ENCODE data around the gene HMCN2. TPM values are rescaled to one million over a fixed set of nuclear protein-coding genes. Genes with fewer than 3 reads are reported as not detected.

The HMCN2 gene
- total and polyA plus RNA-seq, 2 of the 4 experiments (the other 2 are of a cell fraction): 0.02 TPM; not detected in 1

- intact Hi-C loops (cut with micrococcal nuclease): no loop called here
- Histone ChIP-seq H3K4ac (ENCODE audit: low read depth, low read length) (no peak overlapping the region), H3K4me2 (ENCODE audit: low read depth, low read length) (no peak overlapping the region), H3K4me1 (ENCODE audit: control insufficient read depth, insufficient read depth, low read length) (no peaks in the 10 kb centered on the region), H3K9ac (ENCODE audit: low read depth, low read length) (no peak overlapping the region), H4K20me1 (ENCODE audit: insufficient read depth, low read length) (no peaks in the 10 kb centered on the region), H2BK120ac (ENCODE audit: low read depth, low read length) (no peak overlapping the region), H3K56ac (ENCODE audit: extremely low read depth, insufficient read depth, low read length) (no peak overlapping the region), H2AK9ac (replicated peaks; ENCODE audit: low read depth, low read length, poor library complexity) (no peak overlapping the region), H3K18ac (ENCODE audit: low read depth, low read length) (no peak overlapping the region), H3K79me1 (ENCODE audit: low read depth in 1 of 2, low read length in 2 of 2) (no peaks in the 10 kb centered on the region), H3K9me1 (ENCODE audit: insufficient read depth, low read length) (no peaks in the 10 kb centered on the region), H2BK5ac (ENCODE audit: low read depth, low read length, poor library complexity, severe bottlenecking) (no peak overlapping the region), H3K23ac (ENCODE audit: low read depth, low read length) (no peak overlapping the region), H2AK5ac (ENCODE audit: low read depth, low read length) (no peak overlapping the region), H3K36me3 (ENCODE audit: control insufficient read depth, insufficient read depth, low read length) (no peaks in the 10 kb centered on the region), H2BK20ac (ENCODE audit: low read depth, low read length) (no peak overlapping the region), H2AFZ (replicated peaks; ENCODE audit: low read length, poor library complexity) (no peak overlapping the region), H4K8ac (ENCODE audit: low read depth in 2 of 2, low read length in 2 of 2) (no peak overlapping the region), H3K27me3 (ENCODE audit: control insufficient read depth, insufficient read depth, low read length) (peaks cover 42% of the 10 kb centered on the region), H4K5ac (ENCODE audit: low read depth, low read length) (no peak overlapping the region), H3K14ac (replicated peaks; ENCODE audit: low read depth, low read length) (no peak overlapping the region), H3K9me3 (ENCODE audit: control insufficient read depth, insufficient read depth, low read length) (no peaks in the 10 kb centered on the region), H3K27ac (ENCODE audit: insufficient read depth, low read length) (no peak overlapping the region), H2BK15ac (ENCODE audit: low read depth, low read length) (no peak overlapping the region), H4K91ac (ENCODE audit: insufficient read depth, low read depth, low read length) (no peak overlapping the region), H3K4me3 (ENCODE audit: insufficient read depth, low read depth, low read length) (no peak overlapping the region)
- POLR2A ChIA-PET (ENCODE audit: unreplicated experiment): interaction anchor here (0.6 kb wide), 1 partner anchor 60 kb away, joined by 3 read pairs; no protein-coding TSS in a partner anchor
- DNase-seq: no peak
- WGBS, 2 experiments (ENCODE audit: extremely low coverage in 2 of 2, insufficient read length in 1 of 2): 67% methylated on average over 4 of the region's 10 CpGs; no CpG with 5 or more reads in 1 of the 2 experiments
- TF ChIP-seq CHD1 (IDR thresholded peaks at IDR 0.05; ENCODE audit: low read depth, low read length): no peak
- TF ChIP-seq SMC3 (IDR thresholded peaks at IDR 0.05; ENCODE audit: low read depth, low read length): no peak
- TF ChIP-seq POLR2A (IDR thresholded peaks at IDR 0.05; ENCODE audit: low read depth, low read length): no peak
- TF ChIP-seq CEBPB (IDR thresholded peaks at IDR 0.05; ENCODE audit: low read depth, low read length): no peak
- TF ChIP-seq RAD21 (IDR thresholded peaks at IDR 0.05; ENCODE audit: low read length): no peak
- TF ChIP-seq MAFK (IDR thresholded peaks at IDR 0.05; ENCODE audit: low read depth, low read length): no peak
- TF ChIP-seq NFE2L2 (IDR thresholded peaks at IDR 0.05; ENCODE audit: low read depth, low read length): no peak
- TF ChIP-seq MXI1 (IDR thresholded peaks at IDR 0.05; ENCODE audit: borderline replicate concordance, low read depth, low read length): no peak
- TF ChIP-seq RCOR1 (IDR thresholded peaks at IDR 0.05; ENCODE audit: insufficient replicate concordance, low read length): no peak
- ATAC-seq (ENCODE audit: low read depth): no peak
- dilution Hi-C loops (cut with HindIII; ENCODE audit: low sequenced_read_pairs, unreplicated experiment): no loop called here
- CTCF ChIA-PET: no interaction called here
- in situ Hi-C loops (cut with MboI; ENCODE audit: low sequenced_read_pairs): no loop called here
- no TSS peak for BruUV-seq (replicated peaks)
Observed at GRCh38 chr9:130295945-130296782, 30.6 kb downstream of the HMCN2 start.
